Endodermal cell (in vitro differentiated cells): Measurements from ENCODE around the gene DOCK10. TPM values are rescaled to one million over a fixed set of nuclear protein-coding genes. Genes with fewer than 3 reads are reported as not detected.

Experiments
- DNase-seq: peaks from one replicate; pipeline ENCODE4 v3.0.0-alpha.2; 2017
- H3K27ac ChIP-seq: 2 replicates; pipeline ENCODE4 v1.5.1; 2013; ENCODE audit warnings: mild to moderate bottlenecking, low read depth, low read length, moderate library complexity
- H3K27me3 ChIP-seq: 2 replicates; pipeline ENCODE4 v1.6.1; 2013; ENCODE audit warnings: mild to moderate bottlenecking, low read length, moderate library complexity; ENCODE audit not compliant: insufficient read depth, control insufficient read depth, poor library complexity, severe bottlenecking
- H3K36me3 ChIP-seq: 2 replicates; pipeline ENCODE4 v1.7.0; 2013; ENCODE audit warnings: mild to moderate bottlenecking, low read length, moderate library complexity; ENCODE audit not compliant: control insufficient read depth, insufficient read depth
- H3K4me1 ChIP-seq: one replicate; pipeline ENCODE4 v1.7.0; 2013; ENCODE audit warnings: low read length; ENCODE audit not compliant: control insufficient read depth, insufficient read depth
- H3K4me3 ChIP-seq: 2 replicates; pipeline ENCODE4 v1.5.1; 2013; ENCODE audit warnings: mild to moderate bottlenecking, low read length, moderate library complexity
- H3K9ac ChIP-seq: 2 replicates; pipeline ENCODE4 v1.6.1; 2013; ENCODE audit warnings: mild to moderate bottlenecking, low read length, moderate library complexity; ENCODE audit not compliant: poor library complexity, severe bottlenecking; ENCODE audit errors: extremely low read depth
- H3K9me3 ChIP-seq: 2 replicates; pipeline ENCODE4 v1.6.1; 2013; ENCODE audit warnings: mild to moderate bottlenecking, low read length, moderate library complexity; ENCODE audit not compliant: control insufficient read depth
- H3K27ac Mint-ChIP-seq: 2 replicates; pipeline ENCODE4 v1.8.0; 2020; ENCODE audit warnings: mixed read lengths
- H3K27me3 Mint-ChIP-seq: 2 replicates; pipeline ENCODE4 v1.8.0; 2021; ENCODE audit warnings: mild to moderate bottlenecking, mixed read lengths; ENCODE audit not compliant: insufficient read depth
- H3K36me3 Mint-ChIP-seq: 2 replicates; pipeline ENCODE4 v1.8.0; 2020; ENCODE audit warnings: low read depth, mixed read lengths
- H3K4me1 Mint-ChIP-seq: 2 replicates; pipeline ENCODE4 v1.8.0; 2020; ENCODE audit warnings: mixed read lengths
- H3K4me3 Mint-ChIP-seq: 2 replicates; pipeline ENCODE4 v1.8.0; 2020; ENCODE audit warnings: mild to moderate bottlenecking, moderate library complexity, mixed read lengths
- H3K9me3 Mint-ChIP-seq: 2 replicates; pipeline ENCODE4 v1.8.0; 2020; ENCODE audit warnings: mild to moderate bottlenecking, mixed read lengths
- CTCF ChIP-seq: fragments of 200-600 bp; sonication (generic); conservative IDR thresholded peaks from 2 replicates; pipeline ENCODE4 v1.5.0; 2021; ENCODE audit warnings: antibody characterized with exemption, mild to moderate bottlenecking
- WGBS, 2 experiments: methylation state at CpG; one replicate each; pipeline versions ENCODE4 v1.1.5 to v1.1.7; 2013; ENCODE audit warnings: missing lambda C conversion rate in 2 of 2, mixed read lengths in 1 of 2; ENCODE audit not compliant: insufficient coverage in 1 of 2, insufficient read length in 1 of 2; 5-methylcytosine and 5-hydroxymethylcytosine counted together
- total RNA-seq, 2 donors: library from RNA; stranded (reverse); fragmentation: NEBNext Ultra II Directional in 1 of 2; extraction: Animal tissue kit (Norgen Biotek cat#: 25700) in 1 of 2; gene quantifications; 2 replicates in 1 of 2; 3 replicates in 1 of 2; pipeline ENCODE4 v1.2.1, GENCODE V29; 2021

Gene DOCK10
- total RNA-seq, 2 donors from 2014 or later, result 0.44 to 1.4 TPM

GRCh38 chr2:224841910-224842309 lies 200.4 kb downstream of the DOCK10 start:
- no peaks in the 10 kb centered on the region for H3K36me3 ChIP-seq
- TF ChIP-seq CTCF, result no peak
- no peaks in the 10 kb centered on the region for H3K4me1 ChIP-seq
- no peak overlapping the region for H3K27ac ChIP-seq
- H3K9ac ChIP-seq, result no peak overlapping the region
- H3K4me1 Mint-ChIP-seq, result no peaks in the 10 kb centered on the region
- no peaks in the 10 kb centered on the region for H3K27me3 ChIP-seq
- no peak overlapping the region for H3K4me3 ChIP-seq
- no peak for DNase-seq
- no peaks in the 10 kb centered on the region for H3K9me3 Mint-ChIP-seq
- no peak overlapping the region for H3K4me3 Mint-ChIP-seq
- H3K36me3 Mint-ChIP-seq, result no peaks in the 10 kb centered on the region
- no peaks in the 10 kb centered on the region for H3K9me3 ChIP-seq
- WGBS, 2 experiments, result 75 to 91% methylated on average over 4 of the region's 4 CpGs
- H3K27ac Mint-ChIP-seq, result no peak overlapping the region
- H3K27me3 Mint-ChIP-seq, result no peaks in the 10 kb centered on the region

GRCh38 chr2:224838335-224838734 lies 203.9 kb downstream of the DOCK10 start:
- no peaks in the 10 kb centered on the region for H3K9me3 ChIP-seq

GRCh38 chr2:224837558-224837957 lies 204.7 kb downstream of the DOCK10 start:
- no peak overlapping the region for H3K27ac Mint-ChIP-seq
- no peak overlapping the region for H3K4me3 Mint-ChIP-seq
- 92% methylated on average over 2 to 3 of the region's 3 CpGs for WGBS, 2 experiments
- no peaks in the 10 kb centered on the region for H3K27me3 Mint-ChIP-seq
- H3K4me3 ChIP-seq, result no peak overlapping the region
- H3K36me3 Mint-ChIP-seq, result no peaks in the 10 kb centered on the region
- H3K4me1 Mint-ChIP-seq, result no peaks in the 10 kb centered on the region
- no peak for TF ChIP-seq CTCF
- no peak for DNase-seq
- H3K9me3 ChIP-seq, result no peaks in the 10 kb centered on the region
- no peaks in the 10 kb centered on the region for H3K4me1 ChIP-seq
- H3K27me3 ChIP-seq, result no peaks in the 10 kb centered on the region
- H3K9me3 Mint-ChIP-seq, result no peaks in the 10 kb centered on the region
- H3K36me3 ChIP-seq, result no peaks in the 10 kb centered on the region
- no peak overlapping the region for H3K27ac ChIP-seq
- no peak overlapping the region for H3K9ac ChIP-seq

More at GRCh38 chr2:224838335-224838734, 203.9 kb downstream of the DOCK10 start:
- no peaks in the 10 kb centered on the region for H3K9me3 Mint-ChIP-seq
- Histone ChIP-seq H3K27ac (no peak overlapping the region), H3K27me3 (no peaks in the 10 kb centered on the region), H3K9ac (no peak overlapping the region), H3K4me1 (no peaks in the 10 kb centered on the region), H3K4me3 (no peak overlapping the region), H3K36me3 (no peaks in the 10 kb centered on the region)
- TF ChIP-seq CTCF, result no peak
- H3K4me1 Mint-ChIP-seq, result no peaks in the 10 kb centered on the region
- H3K27me3 Mint-ChIP-seq, result no peaks in the 10 kb centered on the region
- DNase-seq, result no peak
- H3K36me3 Mint-ChIP-seq, result no peaks in the 10 kb centered on the region
- no peak overlapping the region for H3K4me3 Mint-ChIP-seq
- H3K27ac Mint-ChIP-seq, result no peak overlapping the region
